ENCODE results near the gene CENPN. TPM values are rescaled to one million over a fixed set of nuclear protein-coding genes. Genes with fewer than 3 reads are reported as not detected.

Gene CENPN
- total and polyA plus RNA-seq, 4 donors: 3.8 to 9.5 (median 5.9) TPM

DNA sequence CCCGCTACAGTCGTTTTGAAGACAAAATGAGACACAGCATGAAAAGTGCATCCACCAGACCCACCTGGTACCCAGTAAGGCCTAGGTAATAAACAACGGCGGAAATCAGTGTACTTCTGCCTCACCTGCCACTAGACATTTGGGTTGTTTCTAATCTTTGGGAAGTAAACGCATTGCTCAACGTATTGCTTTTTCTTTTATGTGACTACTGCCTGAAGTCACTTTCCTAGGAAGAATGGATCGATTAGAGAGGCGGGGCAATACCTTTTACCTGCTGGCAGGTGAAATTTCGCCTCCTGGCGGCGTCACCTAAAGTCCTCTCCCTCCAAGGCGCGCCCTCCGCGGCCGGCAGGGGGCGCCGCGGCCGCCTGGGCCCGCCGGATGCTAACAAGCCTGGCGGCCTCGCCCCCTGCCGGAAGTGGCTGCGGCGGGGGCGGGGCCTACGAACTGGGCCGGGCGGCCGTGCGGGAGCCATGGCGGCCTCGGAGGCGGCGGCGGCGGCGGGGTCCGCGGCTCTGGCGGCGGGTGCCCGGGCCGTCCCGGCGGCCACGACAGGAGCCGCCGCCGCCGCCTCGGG lies 28.5 kb downstream of the CENPN start, which contains the start of gene ATMIN:
Gene ATMIN (plus strand): TSS at position 445 of the 577 bp plus-strand sequence. CDS start 29 bp downstream, at position 474.
- ATAC-seq (ENCODE audit: insufficient read depth, low FRiP score) (peak; percentile 100), DNase-seq (peak; percentile 87 to 91 (median 88))
- peak; percentile 86 for TF ChIP-seq CTCF (IDR thresholded peaks at IDR 0.05; ENCODE audit: control extremely low read depth, extremely low read depth)
- Histone ChIP-seq H3K4me3 (peak within 1 kb of the TSS; percentile 99), H3K9me3 (ENCODE audit: control insufficient read depth in 4 of 4, insufficient read depth in 3 of 4, low read length in 3 of 4) (no peaks in the 10 kb centered on the region), H3K9ac (ENCODE audit: insufficient read depth in 1 of 2, low read length in 2 of 2) (peak within 1 kb of the TSS; percentile 2 to 26), H3K36me3 (ENCODE audit: control insufficient read depth in 4 of 4, insufficient read depth in 4 of 4, low read length in 4 of 4) (peaks cover 0 to 2% (median under 1%) of the 10 kb centered on the region in 4 donors), H3K27me3 (ENCODE audit: control insufficient read depth in 3 of 3, insufficient read depth in 3 of 3, low read length in 2 of 3) (no peaks in the 10 kb centered on the region), H3K4me1 (ENCODE audit: control insufficient read depth in 5 of 5, insufficient read depth in 5 of 5, low read length in 5 of 5) (peaks cover 3 to 10% (median 8%) of the 10 kb centered on the region in 5 donors), H3K27ac (ENCODE audit: low read depth in 1 of 2, low read length in 1 of 2) (peak within 1 kb of the TSS; percentile 94 to 98)
- WGBS, 2 donors: 5 to 13% methylated on average over 24 to 54 of the region's 54 CpGs

GRCh38 chr16:81035975-81036750 lies 29.1 kb downstream of the CENPN start:
- H3K27ac ChIP-seq (ENCODE audit: low read depth in 1 of 2, low read length in 1 of 2): peak overlapping the region; percentile 94 to 98
- H3K4me1 ChIP-seq (ENCODE audit: control insufficient read depth in 5 of 5, insufficient read depth in 5 of 5, low read length in 5 of 5): peaks cover 3 to 10% (median 8%) of the 10 kb centered on the region in 5 donors
- no peaks in the 10 kb centered on the region for H3K27me3 ChIP-seq (ENCODE audit: control insufficient read depth in 3 of 3, insufficient read depth in 3 of 3, low read length in 2 of 3)
- peak overlapping the region; percentile 2 to 26 for H3K9ac ChIP-seq (ENCODE audit: insufficient read depth in 1 of 2, low read length in 2 of 2)
- ATAC-seq (ENCODE audit: insufficient read depth, low FRiP score): peak; percentile 41
- H3K4me3 ChIP-seq: peak overlapping the region; percentile 99
- DNase-seq: peak; percentile 22 to 51 (median 42)
- no peak for TF ChIP-seq CTCF (IDR thresholded peaks at IDR 0.05; ENCODE audit: control extremely low read depth, extremely low read depth)
- peaks cover 0 to 2% (median under 1%) of the 10 kb centered on the region in 4 donors for H3K36me3 ChIP-seq (ENCODE audit: control insufficient read depth in 4 of 4, insufficient read depth in 4 of 4, low read length in 4 of 4)
- 0% methylated on average over 57 to 80 of the region's 80 CpGs for WGBS, 2 donors
- H3K9me3 ChIP-seq (ENCODE audit: control insufficient read depth in 4 of 4, insufficient read depth in 3 of 4, low read length in 3 of 4): no peaks in the 10 kb centered on the region

GRCh38 chr16:81036751-81037350 lies 29.8 kb downstream of the CENPN start:
- WGBS, 2 donors: 23 to 31% methylated on average over 10 of the region's 10 CpGs

More at GRCh38 chr16:81036751-81037350, 29.8 kb downstream of the CENPN start:
- peak overlapping the region; percentile 2 to 26 for H3K9ac ChIP-seq (ENCODE audit: insufficient read depth in 1 of 2, low read length in 2 of 2)
- peaks cover 3 to 10% (median 8%) of the 10 kb centered on the region in 5 donors for H3K4me1 ChIP-seq (ENCODE audit: control insufficient read depth in 5 of 5, insufficient read depth in 5 of 5, low read length in 5 of 5)
- DNase-seq (peak in 2 of 3 donors; percentile 9 to 13), ATAC-seq (ENCODE audit: insufficient read depth, low FRiP score) (no peak)
- no peaks in the 10 kb centered on the region for H3K9me3 ChIP-seq (ENCODE audit: control insufficient read depth in 4 of 4, insufficient read depth in 3 of 4, low read length in 3 of 4)
- TF ChIP-seq CTCF (IDR thresholded peaks at IDR 0.05; ENCODE audit: control extremely low read depth, extremely low read depth): no peak
- peak overlapping the region; percentile 94 to 98 for H3K27ac ChIP-seq (ENCODE audit: low read depth in 1 of 2, low read length in 1 of 2)
- peaks cover 0 to 9% (median 7%) of the 10 kb centered on the region in 4 donors for H3K36me3 ChIP-seq (ENCODE audit: control insufficient read depth in 4 of 4, insufficient read depth in 4 of 4, low read length in 4 of 4)
- H3K4me3 ChIP-seq: peak overlapping the region; percentile 99
- no peaks in the 10 kb centered on the region for H3K27me3 ChIP-seq (ENCODE audit: control insufficient read depth in 3 of 3, insufficient read depth in 3 of 3, low read length in 2 of 3)

Measured in lung (tissue), 12 donors.